AG04450 (cell line): Measurements from ENCODE around the gene ARHGAP15. TPM values are rescaled to one million over a fixed set of nuclear protein-coding genes. Genes with fewer than 3 reads are reported as not detected.
"Not testable (repeated sequence)": the region's sequence is repeated elsewhere in the genome, so short reads cannot be mapped to it uniquely, and the experiment has no call there.

Experiments
- CTCF ChIA-PET: fragments of 300-600, 350-600 bp; formaldehyde crosslinking; extraction: SDS; loops from one replicate; lab custom pipeline; 2022; ENCODE audit warnings: antibody characterized with exemption, inconsistent platforms; lab: Charles Lee
- POLR2A ChIA-PET: fragments of 350-600 bp; formaldehyde crosslinking; extraction: SDS; loops from one replicate; lab custom pipeline; 2021; ENCODE audit warnings: antibody characterized with exemption, inconsistent platforms; lab: Yijun Ruan, JAX
- DNase-seq: peaks from one replicate; pipeline ENCODE4 v3.0.0-alpha.2; 2011; ENCODE audit warnings: low read depth, low spot score
- H3K27ac ChIP-seq: one replicate; pipeline ENCODE4 v1.5.1; 2012; ENCODE audit warnings: low read depth, low read length, control low read depth
- H3K27me3 ChIP-seq: one replicate; pipeline ENCODE4 v1.6.0; 2012; ENCODE audit warnings: low read length; ENCODE audit not compliant: control insufficient read depth, insufficient read depth
- H3K4me3 ChIP-seq: 2 replicates; pipeline ENCODE4 v1.5.1; 2011; ENCODE audit warnings: mild to moderate bottlenecking, low read depth, low read length, control low read depth
- H3K9me3 ChIP-seq: 2 replicates; pipeline ENCODE4 v1.5.1; 2012; ENCODE audit warnings: low read length; ENCODE audit not compliant: control insufficient read depth, insufficient read depth
- CTCF ChIP-seq: IDR thresholded peaks from 2 replicates; pipeline ENCODE4 v1.5.1; 2011; ENCODE audit warnings: low read depth, low read length, control low read depth, inconsistent platforms
- polyA plus RNA-seq: library from polyadenylated mRNA; depleted of rRNA; stranded (reverse); fragments of >200 nt; gene quantifications from 2 replicates; pipeline ENCODE4 v1.2.3, GENCODE V29; 2011

ARHGAP15 gene
- polyA plus RNA-seq, 1 experiment, result not detected

DNA sequence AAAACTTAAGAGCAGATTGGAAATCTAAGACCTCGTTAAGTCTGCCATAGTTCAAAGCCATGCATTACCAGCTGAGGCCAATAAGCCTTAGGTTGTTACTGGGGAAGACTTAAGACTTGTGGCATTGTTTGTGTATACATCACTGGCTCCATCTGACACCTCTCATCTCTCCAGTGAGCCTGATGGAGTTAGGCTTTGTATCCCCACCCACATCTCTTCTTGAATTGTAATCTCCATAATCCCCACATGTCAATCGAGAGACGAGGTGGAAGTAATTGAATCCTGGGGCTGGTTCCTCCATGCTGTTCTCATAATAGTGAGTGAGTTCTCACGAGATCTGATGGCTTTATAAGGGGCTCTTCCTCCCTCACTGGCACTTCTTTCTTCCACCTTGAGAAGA lies 404.6 kb downstream of the ARHGAP15 start:
- H3K27ac ChIP-seq, result no peak overlapping the region
- no peak overlapping the region for H3K4me3 ChIP-seq
- DNase-seq, result no peak
- H3K9me3 ChIP-seq, result no peaks in the 10 kb centered on the region
- ChIA-PET POLR2A (no interaction called here), CTCF (no interaction called here)
- H3K27me3 ChIP-seq, result no peaks in the 10 kb centered on the region
- no peak for TF ChIP-seq CTCF

GRCh38 chr2:143535802-143536201 lies 406.6 kb downstream of the ARHGAP15 start:
- Histone ChIP-seq H3K27me3 (no peaks in the 10 kb centered on the region), H3K27ac (no peak overlapping the region), H3K4me3 (no peak overlapping the region), H3K9me3 (no peaks in the 10 kb centered on the region)
- ChIA-PET CTCF (no interaction called here), POLR2A (no interaction called here)
- no peak for TF ChIP-seq CTCF
- no peak for DNase-seq

DNA sequence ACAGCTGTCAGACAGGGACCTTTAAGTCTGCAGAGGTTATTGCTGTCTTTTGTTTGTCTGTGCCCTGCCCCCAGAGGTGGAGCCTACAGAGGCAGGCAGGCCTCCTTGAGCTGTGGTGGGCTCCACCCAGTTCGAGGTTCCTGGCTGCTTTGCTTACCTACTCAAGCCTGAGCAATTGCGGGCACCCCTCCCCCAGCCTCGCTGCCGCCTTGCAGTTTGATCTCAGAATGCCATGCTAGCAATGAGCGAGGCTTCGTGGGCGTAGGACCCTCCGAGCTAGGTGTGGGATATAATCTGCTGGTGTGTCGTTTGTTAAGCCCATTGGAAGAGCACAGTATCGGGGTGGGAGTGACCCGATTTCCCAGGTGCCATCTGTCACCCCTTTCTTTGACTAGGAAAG lies 412.7 kb downstream of the ARHGAP15 start:
- H3K27me3 ChIP-seq, H3K9me3 ChIP-seq, CTCF ChIA-PET, DNase-seq, H3K27ac ChIP-seq, POLR2A ChIA-PET, H3K4me3 ChIP-seq: not testable (repeated sequence)

DNA sequence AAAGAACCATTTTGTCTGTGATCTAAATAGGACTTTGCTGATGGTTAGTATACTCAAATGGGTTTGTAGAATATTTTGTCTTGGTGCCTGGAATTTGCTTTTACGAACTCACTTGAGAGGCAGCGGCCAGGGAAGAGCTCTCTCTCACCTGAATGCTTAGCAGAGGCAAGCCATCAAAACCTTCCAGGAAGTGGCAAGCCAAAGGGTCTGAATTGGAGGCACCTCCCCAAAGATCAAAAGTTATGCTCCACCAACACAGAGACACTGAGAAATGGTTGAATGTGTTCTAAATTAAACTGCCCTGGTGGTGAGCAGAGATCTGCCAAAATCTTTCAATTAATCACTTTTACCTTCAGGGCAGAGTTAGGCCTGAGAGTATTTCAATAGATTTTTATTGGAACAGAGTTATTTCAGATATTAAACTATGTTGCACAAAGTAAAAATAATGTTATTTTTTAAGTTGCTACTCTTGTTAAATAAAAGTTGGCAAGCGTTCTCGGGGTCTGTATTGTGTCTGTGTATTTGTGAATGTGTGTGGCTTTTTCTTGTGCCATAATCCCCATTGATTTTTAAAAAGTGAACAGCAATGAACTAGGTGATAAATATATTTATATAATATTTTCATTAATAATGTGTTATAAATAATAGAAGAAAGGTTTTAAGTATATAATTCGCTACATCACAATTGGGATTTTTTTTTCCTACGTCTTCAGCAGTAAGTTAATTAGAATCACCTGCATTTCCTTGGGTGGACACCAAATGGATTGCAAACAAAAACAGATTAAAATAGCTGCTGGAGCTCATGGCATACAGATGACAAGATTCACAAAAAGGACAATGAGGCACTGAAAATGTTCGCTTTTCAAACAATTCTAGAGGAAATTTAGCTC lies 416.1 kb downstream of the ARHGAP15 start:
- Histone ChIP-seq H3K27me3 (no peaks in the 10 kb centered on the region), H3K9me3 (peaks cover 8% of the 10 kb centered on the region), H3K4me3 (no peak overlapping the region), H3K27ac (no peak overlapping the region)
- no peak for TF ChIP-seq CTCF
- ChIA-PET POLR2A (no interaction called here), CTCF (interaction anchor here (0.9 kb wide), 1 partner anchor 906 kb away, joined by 3 read pairs; no protein-coding TSS in a partner anchor)
- DNase-seq, result no peak

- Histone ChIP-seq H3K27ac (no peak overlapping the region), H3K4me3 (no peak overlapping the region), H3K27me3 (no peaks in the 10 kb centered on the region), H3K9me3 (peaks cover 8% of the 10 kb centered on the region)
- ChIA-PET CTCF (no interaction called here), POLR2A (no interaction called here)
- peak; percentile 20 for DNase-seq
- no peak for TF ChIP-seq CTCF
These were observed 416.7 kb downstream of the ARHGAP15 start for GRCh38 chr2:143545949-143546255.
